IPS DF 6.9 (cell line): ENCODE results near the gene PCLAF.
"Not testable (repeated sequence)": the region's sequence is repeated elsewhere in the genome, so short reads cannot be mapped to it uniquely, and the experiment has no call there.

Source experiments
- DNase-seq: peaks from one replicate; pipeline ENCODE4 v3.0.0-alpha.2; 2013; ENCODE audit warnings: low read depth, low spot score
- H3K27ac ChIP-seq: one replicate; pipeline ENCODE4 v1.5.1; 2013; ENCODE audit warnings: low read length, control low read depth
- H3K27me3 ChIP-seq: 2 replicates; pipeline ENCODE4 v1.6.1; 2013; ENCODE audit warnings: mild to moderate bottlenecking, low read length; ENCODE audit not compliant: control insufficient read depth, insufficient read depth
- H3K36me3 ChIP-seq: 2 replicates; pipeline ENCODE4 v1.6.1; 2013; ENCODE audit warnings: low read length; ENCODE audit not compliant: control insufficient read depth, insufficient read depth
- H3K4me1 ChIP-seq: 2 replicates; pipeline ENCODE4 v1.6.1; 2013; ENCODE audit warnings: low read length; ENCODE audit not compliant: control insufficient read depth, insufficient read depth
- H3K4me3 ChIP-seq: 2 replicates; pipeline ENCODE4 v1.5.1; 2013; ENCODE audit warnings: mild to moderate bottlenecking, low read length
- H3K9me3 ChIP-seq: 2 replicates; pipeline ENCODE4 v1.6.1; 2013; ENCODE audit warnings: low read length, inconsistent platforms; ENCODE audit not compliant: control insufficient read depth, insufficient read depth
- WGBS: extraction: QIAGEN DNeasy Blood & Tissue Kit; methylation state at CpG from one replicate; pipeline ENCODE4 v1.1.7; 2013; ENCODE audit warnings: mixed read lengths, missing lambda C conversion rate; ENCODE audit not compliant: insufficient read length, insufficient coverage; 5-methylcytosine and 5-hydroxymethylcytosine counted together

The PCLAF gene

GRCh38 chr15:64369078-64369607 lies 12.1 kb downstream of the PCLAF start:
- Histone ChIP-seq H3K4me3 (no peak overlapping the region), H3K4me1 (no peaks in the 10 kb centered on the region), H3K36me3 (peaks cover 4% of the 10 kb centered on the region; the same call in 1 of the 2 replicates), H3K27me3 (no peaks in the 10 kb centered on the region), H3K27ac (no peak overlapping the region), H3K9me3 (no peaks in the 10 kb centered on the region)
- DNase-seq: no peak
- no CpG with 5 or more reads among the region's 2 CpGs for WGBS

- no peak overlapping the region for H3K4me3 ChIP-seq
Measured at GRCh38 chr15:64361259-64361658, 20.0 kb downstream of the PCLAF start.

GRCh38 chr15:64356710-64357040 lies 24.6 kb downstream of the PCLAF start:
- H3K4me1 ChIP-seq: no peaks in the 10 kb centered on the region
- no peaks in the 10 kb centered on the region for H3K27me3 ChIP-seq
- DNase-seq: no peak
- no peak overlapping the region for H3K27ac ChIP-seq
- H3K9me3 ChIP-seq: no peaks in the 10 kb centered on the region
- no peaks in the 10 kb centered on the region for H3K36me3 ChIP-seq
- H3K4me3 ChIP-seq: no peak overlapping the region; the same call in 1 of the 2 replicates
- no CpG with 5 or more reads among the region's 5 CpGs for WGBS

More at GRCh38 chr15:64361259-64361658, 20.0 kb downstream of the PCLAF start:
- Histone ChIP-seq H3K9me3 (no peaks in the 10 kb centered on the region), H3K27me3 (no peaks in the 10 kb centered on the region), H3K27ac (no peak overlapping the region), H3K4me1 (no peaks in the 10 kb centered on the region), H3K36me3 (no peaks in the 10 kb centered on the region)
- no CpG with 5 or more reads among the region's 4 CpGs for WGBS
- DNase-seq: no peak

- H3K4me3 ChIP-seq: peak within 1 kb of the TSS; percentile 86; the same call in 1 of the 2 replicates
- H3K4me1 ChIP-seq: no peaks in the 10 kb centered on the region
- WGBS: no CpG with 5 or more reads among the region's 42 CpGs
- no peaks in the 10 kb centered on the region for H3K9me3 ChIP-seq
- no peak within 1 kb of the TSS for H3K27ac ChIP-seq
- H3K36me3 ChIP-seq: no peaks in the 10 kb centered on the region
- no peaks in the 10 kb centered on the region for H3K27me3 ChIP-seq
- peak; percentile 93 for DNase-seq
Measured at GRCh38 chr15:64355944-64356709, 25.1 kb downstream of the PCLAF start, which contains the start of gene CSNK1G1. CSNK1G1 (minus strand) TSS chr15:64356173; CDS start chr15:64300499, 55,674 bp downstream.

- Histone ChIP-seq H3K9me3 (no peaks in the 10 kb centered on the region), H3K4me1 (no peaks in the 10 kb centered on the region), H3K27me3 (no peaks in the 10 kb centered on the region), H3K36me3 (no peaks in the 10 kb centered on the region), H3K27ac (no peak overlapping the region), H3K4me3 (peak overlapping the region; percentile 86; the same call in 1 of the 2 replicates)
- DNase-seq: no peak
- WGBS: no CpG with 5 or more reads among the region's 30 CpGs
Measured at GRCh38 chr15:64355348-64355943, 25.8 kb downstream of the PCLAF start.

- DNase-seq: no peak
- no peak overlapping the region for H3K27ac ChIP-seq
- peak overlapping the region; percentile 86; the same call in 1 of the 2 replicates for H3K4me3 ChIP-seq
- no peaks in the 10 kb centered on the region for H3K36me3 ChIP-seq
- H3K9me3 ChIP-seq: no peaks in the 10 kb centered on the region
- WGBS: no CpG with 5 or more reads among the region's 5 CpGs
- no peaks in the 10 kb centered on the region for H3K4me1 ChIP-seq
- H3K27me3 ChIP-seq: no peaks in the 10 kb centered on the region
Measured at GRCh38 chr15:64354688-64355344, 26.4 kb downstream of the PCLAF start.

GRCh38 chr15:64351265-64351664 lies 30.0 kb downstream of the PCLAF start:
- H3K27me3 ChIP-seq: no peaks in the 10 kb centered on the region
- DNase-seq: no peak
- H3K9me3 ChIP-seq: no peaks in the 10 kb centered on the region
- H3K36me3 ChIP-seq: no peaks in the 10 kb centered on the region
- WGBS: no CpG with 5 or more reads among the region's 7 CpGs
- H3K4me1 ChIP-seq: no peaks in the 10 kb centered on the region
- no peak overlapping the region for H3K4me3 ChIP-seq
- H3K27ac ChIP-seq: no peak overlapping the region

GRCh38 chr15:64349375-64349774 lies 31.9 kb downstream of the PCLAF start:
- WGBS: no CpG with 5 or more reads among the region's 2 CpGs
- H3K27me3 ChIP-seq: no peaks in the 10 kb centered on the region
- H3K36me3 ChIP-seq: no peaks in the 10 kb centered on the region
- H3K9me3 ChIP-seq: no peaks in the 10 kb centered on the region
- no peaks in the 10 kb centered on the region for H3K4me1 ChIP-seq
- H3K4me3 ChIP-seq: no peak overlapping the region
- no peak overlapping the region for H3K27ac ChIP-seq
- no peak for DNase-seq

GRCh38 chr15:64348455-64348854 lies 32.8 kb downstream of the PCLAF start:
- no peak overlapping the region for H3K4me3 ChIP-seq
- no peaks in the 10 kb centered on the region for H3K27me3 ChIP-seq
- H3K4me1 ChIP-seq: no peaks in the 10 kb centered on the region
- no peak overlapping the region for H3K27ac ChIP-seq
- DNase-seq: no peak
- no peaks in the 10 kb centered on the region for H3K9me3 ChIP-seq
- no peaks in the 10 kb centered on the region for H3K36me3 ChIP-seq
- WGBS: no CpG with 5 or more reads among the region's 1 CpG

- not testable (repeated sequence) for H3K27me3 ChIP-seq, DNase-seq, H3K4me1 ChIP-seq, H3K9me3 ChIP-seq, H3K4me3 ChIP-seq, H3K27ac ChIP-seq, H3K36me3 ChIP-seq
- 100% methylated on average over 1 of the region's 6 CpGs for WGBS
Measured at GRCh38 chr15:64346242-64346641, 35.0 kb downstream of the PCLAF start.
